Uterus (tissue), 2 donors: ENCODE results near the gene PLAGL1.

Experiments
- CTCF ChIP-seq, 4 experiments: fragments of 200-600 bp in 2 of 4; fragments of 450-650 bp in 2 of 4; sonication (generic) in 2 of 4; IDR thresholded peaks; one replicate each; pipeline ENCODE4 v1.5.1; 2016 to 2019; ENCODE audit warnings: antibody characterized with exemption in 4 of 4, mild to moderate bottlenecking in 2 of 4, moderate library complexity in 1 of 4
- POLR2A ChIP-seq, 2 donors: fragments of 450-650 bp; IDR thresholded peaks; one replicate each; pipeline ENCODE4 v1.6.1; 2016; ENCODE audit warnings: antibody characterized with exemption in 2 of 2, mild to moderate bottlenecking in 1 of 2, moderate library complexity in 1 of 2

- TF ChIP-seq POLR2A (IDR thresholded peaks at IDR 0.05), result no peak
- no peak for TF ChIP-seq CTCF (IDR thresholded peaks at IDR 0.05)
Measured at GRCh38 chr6:143929975-143930374, 78.1 kb downstream of the PLAGL1 start.
